KOPT-K1 (cell line): Measurements from ENCODE around the gene DOCK10.

ENCODE experiments used
- H3K27ac ChIP-seq: fragments of 200-600 bp; sonication (generic); 2 replicates; pipeline ENCODE4 v1.5.1; 2016; ENCODE audit warnings: antibody characterized with exemption, mild to moderate bottlenecking, low read depth, low read length; ENCODE audit not compliant: poor library complexity, severe bottlenecking
- H3K36me3 ChIP-seq: fragments of 200-600 bp; sonication (generic); 2 replicates; pipeline ENCODE4 v1.5.1; 2017; ENCODE audit warnings: antibody characterized with exemption, mild to moderate bottlenecking, low read length, moderate library complexity; ENCODE audit not compliant: insufficient read depth
- H3K9me3 ChIP-seq: fragments of 200-600 bp; sonication (generic); 2 replicates; pipeline ENCODE4 v1.5.1; 2017; ENCODE audit warnings: antibody characterized with exemption, low read length, mild to moderate bottlenecking; ENCODE audit not compliant: insufficient read depth, poor library complexity, severe bottlenecking

Gene DOCK10

DNA sequence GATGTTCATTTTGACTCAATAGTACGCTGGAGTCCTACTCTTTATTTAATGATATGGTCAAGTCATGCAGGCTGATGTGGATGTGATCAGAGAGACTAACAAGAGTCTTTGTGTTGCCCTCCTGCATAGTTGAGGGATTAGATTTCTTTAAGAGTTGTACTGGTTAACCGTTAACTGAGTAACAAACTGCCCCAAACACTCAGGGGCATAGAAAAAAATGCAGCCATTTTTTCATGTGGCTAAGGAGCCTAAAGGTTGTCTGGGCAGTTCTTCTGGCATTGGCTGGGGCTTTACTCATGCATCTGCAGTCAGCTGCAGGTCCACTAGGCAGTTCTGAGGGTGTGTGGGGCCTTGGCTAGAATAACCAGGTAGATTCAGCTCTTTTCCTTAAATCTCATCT lies 32.5 kb downstream of the DOCK10 start:
- Histone ChIP-seq H3K36me3 (no peaks in the 10 kb centered on the region), H3K9me3 (no peaks in the 10 kb centered on the region), H3K27ac (no peak overlapping the region)

DNA sequence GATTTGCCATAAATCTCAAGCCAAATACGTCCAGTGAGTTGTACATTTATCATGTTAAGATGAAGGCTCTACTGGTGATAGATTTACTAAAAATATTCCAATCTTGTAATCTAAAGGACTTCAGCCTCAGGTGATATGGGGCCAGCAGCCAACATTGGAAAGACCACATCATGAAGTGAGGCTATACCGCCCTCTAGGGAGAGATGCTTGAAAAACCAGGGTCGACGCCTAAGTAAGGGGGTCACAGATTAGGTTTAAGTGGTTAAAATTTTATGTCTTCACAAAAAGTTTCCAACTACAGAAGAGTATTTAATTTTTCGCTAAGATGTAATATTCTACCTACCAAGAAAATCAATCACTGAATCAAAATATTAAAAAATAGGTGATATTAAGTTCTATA lies 33.3 kb downstream of the DOCK10 start:
- Histone ChIP-seq H3K9me3 (no peaks in the 10 kb centered on the region), H3K27ac (no peak overlapping the region), H3K36me3 (no peaks in the 10 kb centered on the region)

DNA sequence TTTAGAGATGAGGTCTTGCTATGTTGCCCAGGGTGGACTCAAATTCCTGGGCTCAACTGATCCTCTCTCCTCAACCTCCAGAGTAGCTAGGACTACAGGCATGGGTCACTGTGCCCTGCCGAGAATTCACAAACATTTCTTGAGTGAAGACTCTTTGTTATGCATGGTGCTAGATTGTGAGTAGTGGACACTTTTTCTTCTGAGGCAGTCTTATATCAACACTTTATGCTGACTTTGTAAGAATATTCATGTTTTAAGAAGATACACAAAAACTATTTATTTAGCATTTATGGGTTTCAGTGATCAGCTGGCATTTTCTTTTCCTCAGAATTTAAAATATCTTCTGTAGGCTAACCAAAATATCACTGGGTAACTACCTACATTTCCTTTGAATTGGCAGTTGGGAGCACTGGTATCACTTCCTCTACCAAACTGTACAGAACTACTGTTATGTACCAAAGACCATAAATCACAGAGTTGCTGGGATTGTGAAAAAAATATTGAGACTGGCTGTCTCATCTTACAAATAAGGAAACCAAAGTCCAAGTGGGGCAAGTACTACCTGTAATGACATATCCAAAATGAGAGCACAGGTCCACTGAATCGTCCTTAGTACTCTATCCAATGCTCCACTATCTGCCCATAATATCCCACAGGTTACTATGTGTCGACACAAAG lies 34.0 kb downstream of the DOCK10 start:
- Histone ChIP-seq H3K36me3 (no peaks in the 10 kb centered on the region), H3K27ac (no peak overlapping the region), H3K9me3 (no peaks in the 10 kb centered on the region)

DNA sequence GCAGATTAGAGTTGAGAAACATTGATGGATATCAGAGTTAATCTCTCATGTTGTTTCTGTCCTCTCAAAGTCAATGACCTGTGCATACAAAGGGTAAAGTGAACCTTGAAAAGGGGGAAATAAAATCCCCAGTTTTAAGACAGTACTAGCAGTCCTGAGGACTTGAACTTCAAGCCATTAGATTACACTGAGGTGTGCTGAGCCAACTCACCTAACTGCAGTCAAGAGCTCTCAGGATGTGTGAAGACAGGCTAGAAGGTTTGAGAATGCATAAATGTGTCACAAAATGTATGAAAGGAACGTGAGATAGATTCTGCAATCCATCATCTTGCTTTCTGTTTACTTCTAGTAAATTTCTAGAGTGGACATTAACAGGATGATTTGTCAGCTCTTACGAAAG lies 35.5 kb downstream of the DOCK10 start:
- no peaks in the 10 kb centered on the region for H3K9me3 ChIP-seq
- H3K36me3 ChIP-seq: no peaks in the 10 kb centered on the region
- H3K27ac ChIP-seq: no peak overlapping the region

DNA sequence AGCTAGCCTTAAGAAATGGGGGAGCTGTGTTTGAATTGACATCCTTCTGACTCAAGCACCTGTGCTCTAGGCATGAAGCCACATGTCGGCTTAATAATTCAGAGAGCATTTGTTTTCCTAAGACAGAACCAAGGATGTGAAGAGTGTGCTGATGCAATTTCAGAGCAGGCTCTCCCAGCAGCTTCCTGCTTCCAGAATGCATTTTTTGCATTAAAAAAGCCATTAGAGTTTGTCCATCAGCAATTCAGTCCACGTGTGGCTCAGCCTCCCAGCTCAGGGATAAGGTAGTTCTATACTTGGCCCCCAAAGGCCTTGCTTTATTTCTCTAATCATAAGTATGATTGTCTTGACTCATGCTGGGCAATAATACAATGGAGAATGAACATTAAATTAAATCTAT lies 37.7 kb downstream of the DOCK10 start:
- H3K9me3 ChIP-seq: no peaks in the 10 kb centered on the region
- H3K27ac ChIP-seq: no peak overlapping the region
- no peaks in the 10 kb centered on the region for H3K36me3 ChIP-seq

DNA sequence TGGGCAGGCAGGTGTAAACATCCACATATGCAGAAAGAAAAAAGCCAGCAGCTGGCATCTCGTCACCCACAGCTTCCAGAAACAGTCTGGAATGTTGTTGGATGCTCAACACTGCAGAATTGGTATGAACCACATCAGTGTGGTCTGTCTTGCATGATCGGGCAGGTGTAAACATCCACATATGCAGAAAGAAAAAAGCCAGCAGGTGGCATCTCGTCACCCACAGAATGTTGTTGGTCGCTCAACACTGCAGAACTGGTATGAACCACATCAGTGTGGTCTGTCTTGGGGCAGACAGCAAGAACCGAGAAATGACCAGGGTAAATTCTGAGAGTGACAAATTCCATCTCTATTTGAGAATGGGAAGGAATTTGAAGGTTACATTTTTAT lies 39.6 kb downstream of the DOCK10 start:
- Histone ChIP-seq H3K27ac (no peak overlapping the region), H3K36me3 (no peaks in the 10 kb centered on the region), H3K9me3 (no peaks in the 10 kb centered on the region)

DNA sequence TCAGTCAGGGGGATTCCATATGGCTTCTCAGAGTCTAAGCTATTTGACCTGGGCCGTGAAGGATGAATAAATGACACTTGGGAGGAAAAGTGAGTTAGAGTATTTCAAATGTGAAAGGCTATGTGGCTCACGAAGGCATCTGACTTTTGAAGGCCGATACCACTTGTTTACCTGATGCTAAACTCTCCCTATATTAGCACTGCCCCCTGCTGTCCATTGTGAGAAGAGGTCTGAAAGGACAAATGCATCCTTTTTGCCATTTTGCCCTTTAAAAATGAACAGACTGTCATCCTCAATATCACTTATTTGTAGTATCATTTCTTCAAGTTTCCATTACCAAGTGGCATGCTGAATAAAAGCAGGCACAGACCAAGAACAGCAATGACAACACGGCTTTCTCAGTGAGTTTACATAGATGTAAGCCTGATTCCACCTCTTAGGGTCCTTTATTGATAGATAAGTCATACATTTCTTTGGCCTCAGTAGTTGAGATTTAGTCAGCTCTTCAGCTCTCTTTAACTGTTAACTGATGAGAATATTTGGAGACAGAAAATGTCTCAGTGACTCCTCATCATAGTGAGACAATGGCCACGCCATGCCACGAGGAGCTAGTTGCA lies 40.1 kb downstream of the DOCK10 start:
- no peaks in the 10 kb centered on the region for H3K36me3 ChIP-seq
- H3K27ac ChIP-seq: peak overlapping the region; percentile 27
- no peaks in the 10 kb centered on the region for H3K9me3 ChIP-seq

DNA sequence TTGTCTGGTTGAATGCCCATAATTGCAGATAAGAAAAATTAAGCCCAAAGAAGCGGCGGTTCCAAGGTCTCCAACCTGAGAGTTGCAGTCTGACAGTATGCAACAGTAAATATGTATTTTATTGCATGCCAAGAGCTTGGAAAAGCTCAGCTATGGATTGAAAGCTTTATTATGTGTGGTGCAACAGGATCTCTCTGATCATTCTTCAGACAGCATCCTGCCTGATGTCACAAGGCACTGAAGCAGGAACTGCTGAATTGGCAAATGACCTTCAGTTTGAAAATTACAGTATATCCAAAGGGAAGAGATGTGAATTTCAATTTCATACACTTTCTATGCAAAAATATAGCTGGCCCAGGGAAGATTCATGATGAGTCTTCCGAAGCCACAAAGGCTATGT lies 42.5 kb downstream of the DOCK10 start:
- H3K9me3 ChIP-seq: no peaks in the 10 kb centered on the region
- peaks cover 2% of the 10 kb centered on the region; the same call in 1 of the 2 replicates for H3K36me3 ChIP-seq
- no peak overlapping the region for H3K27ac ChIP-seq

DNA sequence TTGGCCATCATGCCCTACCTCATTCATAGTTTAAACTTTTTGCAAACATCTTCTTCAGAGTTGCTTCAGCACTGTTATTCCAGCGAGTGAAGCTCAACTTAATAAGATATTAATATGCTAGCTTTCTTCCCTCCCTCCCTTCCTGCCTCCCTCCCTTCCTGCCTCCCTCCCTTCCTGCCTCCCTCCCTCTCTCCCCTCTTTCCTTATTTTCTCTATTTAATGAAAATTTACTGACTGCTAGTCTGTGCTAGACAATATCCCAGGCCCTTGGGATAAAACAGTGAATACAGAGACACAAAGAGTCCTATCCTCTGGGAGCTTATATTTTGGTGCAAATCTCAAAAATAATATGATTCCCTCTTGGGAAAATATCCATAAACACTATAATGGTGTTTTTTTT lies 42.9 kb downstream of the DOCK10 start:
- Histone ChIP-seq H3K9me3 (no peaks in the 10 kb centered on the region), H3K36me3 (peaks cover 6% of the 10 kb centered on the region; the same call in 1 of the 2 replicates), H3K27ac (no peak overlapping the region)

DNA sequence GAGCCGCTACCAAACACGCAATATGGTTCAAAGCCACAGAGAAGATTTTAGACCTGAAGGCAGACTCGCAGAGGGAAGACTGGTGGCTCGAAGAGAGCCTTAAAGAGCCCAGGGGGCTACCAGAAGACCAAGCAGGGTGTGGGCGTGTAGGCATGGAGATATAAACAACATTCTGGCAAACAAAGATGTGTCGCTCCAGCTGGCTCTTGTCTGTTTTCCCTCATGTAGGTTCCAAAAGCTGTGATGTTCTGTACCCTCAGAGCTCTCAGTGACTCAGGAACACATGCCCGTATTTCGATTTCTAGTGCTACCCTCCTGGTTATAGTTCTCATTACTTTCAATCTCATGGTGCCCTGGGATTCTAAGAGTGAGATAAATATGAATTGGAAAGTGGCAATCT lies 44.5 kb downstream of the DOCK10 start:
- H3K36me3 ChIP-seq: peaks cover 6% of the 10 kb centered on the region; the same call in 1 of the 2 replicates
- H3K9me3 ChIP-seq: no peaks in the 10 kb centered on the region
- no peak overlapping the region for H3K27ac ChIP-seq

DNA sequence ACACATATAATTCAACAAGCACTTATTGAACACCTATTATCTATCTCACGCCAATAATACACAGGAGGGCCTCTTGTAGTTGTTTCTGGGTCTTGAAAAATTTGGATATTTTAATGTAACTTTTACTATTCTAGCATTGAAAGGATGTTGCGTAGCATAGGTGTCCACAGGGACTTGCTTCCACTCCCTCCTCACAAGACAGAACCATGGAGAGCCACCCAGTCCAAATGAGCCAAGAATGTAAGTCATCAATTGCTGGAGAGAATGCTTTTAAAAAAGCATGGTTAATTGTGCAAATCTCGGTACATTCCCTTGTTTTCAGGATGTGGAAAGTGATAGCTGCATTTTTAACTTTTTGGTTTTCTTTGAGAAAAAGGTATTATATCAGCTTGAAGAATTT lies 46.8 kb downstream of the DOCK10 start:
- Histone ChIP-seq H3K27ac (no peak overlapping the region), H3K36me3 (peaks cover 13% of the 10 kb centered on the region; the same call in 1 of the 2 replicates)

DNA sequence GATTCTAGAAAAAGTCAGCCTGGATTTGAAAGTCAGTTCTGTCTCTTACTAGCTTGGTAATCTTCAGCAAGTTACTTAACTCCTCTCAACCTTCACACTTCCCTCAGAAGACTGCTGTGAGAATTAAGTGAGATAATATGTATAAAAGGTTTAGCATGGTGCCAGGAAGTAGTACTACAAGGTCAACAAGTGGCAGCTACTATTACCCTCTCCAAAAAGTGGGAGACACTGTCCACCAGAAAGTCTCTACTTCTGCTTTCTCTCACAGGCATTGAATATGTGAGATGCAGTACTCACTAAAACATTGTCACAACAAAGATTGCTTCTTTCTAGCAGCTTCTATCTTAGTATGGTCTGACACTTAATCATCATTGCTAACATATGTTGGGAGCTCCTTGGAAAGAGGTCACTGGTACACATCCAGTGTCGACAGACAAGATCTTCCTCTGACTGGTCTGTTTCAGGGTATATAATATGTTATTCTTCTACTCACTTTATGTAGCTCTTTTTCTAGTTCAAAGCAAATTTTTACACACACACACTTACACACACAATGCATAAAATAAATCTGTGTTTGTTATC lies 47.9 kb downstream of the DOCK10 start:
- H3K27ac ChIP-seq: no peak overlapping the region
- no peaks in the 10 kb centered on the region for H3K9me3 ChIP-seq
- H3K36me3 ChIP-seq: peaks cover 13% of the 10 kb centered on the region; the same call in 1 of the 2 replicates

More for the DNA sequence above, 46.8 kb downstream of the DOCK10 start:
- H3K9me3 ChIP-seq: no peaks in the 10 kb centered on the region

DNA sequence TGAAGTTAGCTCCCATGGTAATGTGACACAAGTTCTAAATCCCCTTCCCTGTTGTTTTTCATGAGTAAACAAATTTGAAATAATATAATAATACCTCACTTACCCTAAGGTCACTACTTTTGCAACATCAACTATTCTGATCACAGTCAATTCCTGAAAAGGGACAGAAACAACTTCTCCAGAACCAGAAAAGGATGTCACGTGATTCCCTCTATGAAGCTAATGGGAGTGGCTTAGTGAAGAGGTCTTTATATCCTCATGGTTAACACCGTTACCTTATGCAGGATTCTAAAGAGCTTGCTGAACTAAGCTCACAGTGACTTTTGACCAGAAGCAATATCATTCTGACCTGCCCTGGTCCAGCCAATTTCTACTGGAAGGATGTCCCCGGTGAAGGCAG lies 51.6 kb downstream of the DOCK10 start:
- no peaks in the 10 kb centered on the region for H3K9me3 ChIP-seq
- H3K27ac ChIP-seq: no peak overlapping the region
- H3K36me3 ChIP-seq: peaks cover 13% of the 10 kb centered on the region; the same call in 1 of the 2 replicates

DNA sequence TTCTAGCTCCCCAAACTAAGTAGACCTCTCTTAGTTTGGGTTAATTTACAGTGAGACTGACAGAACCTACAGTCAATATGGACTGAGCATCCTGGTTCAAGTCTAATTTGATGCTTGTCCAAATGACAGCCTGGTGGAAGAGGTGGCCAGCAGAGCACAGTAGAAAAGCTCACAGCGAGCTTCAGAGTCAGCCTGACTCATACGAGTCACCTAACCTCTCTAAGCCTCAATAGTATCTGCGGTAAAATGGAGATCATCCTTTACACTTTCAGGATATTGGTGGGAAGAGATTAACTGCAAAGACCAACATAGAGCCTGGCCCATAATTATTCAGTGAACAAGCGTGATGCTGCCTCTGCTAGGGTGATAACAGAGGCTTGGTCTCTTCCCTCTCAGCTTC lies 54.5 kb downstream of the DOCK10 start:
- Histone ChIP-seq H3K27ac (no peak overlapping the region), H3K36me3 (0 out of 2 replicates have a peak, but pooled peaks cover 7% of the 10 kb centered on the region), H3K9me3 (no peaks in the 10 kb centered on the region)

DNA sequence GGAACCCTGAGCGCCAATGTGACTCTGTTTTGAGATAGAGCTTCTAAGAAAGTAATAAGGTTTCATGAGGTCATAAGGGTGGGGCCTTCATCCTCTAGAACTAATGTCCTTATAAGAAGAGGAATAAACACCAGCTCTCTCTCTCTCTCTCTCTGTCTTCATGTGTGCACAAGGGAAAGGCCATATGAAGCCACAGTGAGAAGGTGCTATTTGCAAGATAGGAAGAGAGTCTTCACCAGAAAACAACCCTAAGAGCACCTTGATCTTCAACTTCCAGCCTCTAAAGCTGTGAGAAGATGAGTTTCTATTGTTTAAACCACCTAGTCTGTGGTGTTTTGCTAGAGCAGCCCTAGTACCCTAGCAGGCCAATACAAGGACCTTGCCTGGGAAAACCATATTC lies 55.8 kb downstream of the DOCK10 start:
- Histone ChIP-seq H3K36me3 (0 out of 2 replicates have a peak, but pooled peaks cover 7% of the 10 kb centered on the region), H3K27ac (no peak overlapping the region), H3K9me3 (no peaks in the 10 kb centered on the region)

DNA sequence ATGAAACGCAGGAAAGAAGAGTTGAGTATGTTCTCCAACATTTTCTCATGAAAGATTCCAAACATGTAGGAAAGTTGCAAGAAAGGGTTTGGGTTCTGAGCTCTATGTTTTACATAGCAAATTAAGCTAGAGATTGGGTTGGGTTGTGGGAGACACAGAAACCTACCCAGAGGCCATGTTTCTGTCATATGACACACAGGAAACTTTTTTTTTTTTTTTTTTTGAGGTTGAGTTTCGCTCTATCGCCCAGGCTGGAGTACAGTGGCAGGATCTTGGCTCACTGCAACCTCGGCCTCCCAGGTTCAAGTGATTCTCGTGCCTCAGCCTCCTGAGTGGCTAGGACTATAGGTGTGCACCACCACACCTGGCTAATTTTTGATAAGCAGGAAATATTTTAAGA lies 57.6 kb downstream of the DOCK10 start:
- H3K9me3 ChIP-seq: no peaks in the 10 kb centered on the region
- no peaks in the 10 kb centered on the region for H3K36me3 ChIP-seq
- no peak overlapping the region for H3K27ac ChIP-seq
